NCI-H2081 treated with DMSO at 0.1 percent for 48 hours (cell line): ENCODE measurements around the gene ASPSCR1.

Experiments
- DNase-seq: peaks from one replicate; lab custom pipeline; 2025; lab: John Stamatoyannopoulos, UW

Gene ASPSCR1

GRCh38 chr17:82012640-82013295, 35.3 kb downstream of the ASPSCR1 start:
- DNase-seq = no peak

GRCh38 chr17:82013341-82013740, 35.9 kb downstream of the ASPSCR1 start:
- no peak for DNase-seq

- DNase-seq = no peak
Measured at GRCh38 chr17:82013772-82014321, 36.4 kb downstream of the ASPSCR1 start.

- no peak for DNase-seq
Measured at GRCh38 chr17:82014432-82014831, 37.0 kb downstream of the ASPSCR1 start.

GRCh38 chr17:82014971-82015310, 37.5 kb downstream of the ASPSCR1 start:
- no peak for DNase-seq

GRCh38 chr17:82015311-82015971, 38.0 kb downstream of the ASPSCR1 start:
- DNase-seq = no peak

- no peak for DNase-seq
Measured at GRCh38 chr17:82016061-82016874, 38.8 kb downstream of the ASPSCR1 start.

- no peak for DNase-seq
Measured at GRCh38 chr17:82016875-82017459, 39.5 kb downstream of the ASPSCR1 start.

- DNase-seq = no peak
Measured at GRCh38 chr17:82017612-82018151, 40.3 kb downstream of the ASPSCR1 start.

- DNase-seq = peak; percentile 67
Measured at GRCh38 chr17:82018152-82018988, 40.9 kb downstream of the ASPSCR1 start.

GRCh38 chr17:82018989-82019689, 41.7 kb downstream of the ASPSCR1 start:
- no peak for DNase-seq

- no peak for DNase-seq
Measured at GRCh38 chr17:82019690-82020571, 42.5 kb downstream of the ASPSCR1 start.

- DNase-seq = no peak
Measured at GRCh38 chr17:82020572-82021106, 43.2 kb downstream of the ASPSCR1 start.

GRCh38 chr17:82021107-82021899, 43.9 kb downstream of the ASPSCR1 start:
- no peak for DNase-seq

- no peak for DNase-seq
Measured at GRCh38 chr17:82021900-82022309, 44.5 kb downstream of the ASPSCR1 start.

- no peak for DNase-seq
Measured at GRCh38 chr17:82022310-82022980, 45.0 kb downstream of the ASPSCR1 start, which contains the start of gene CENPX. CENPX (minus strand) TSS chr17:82022878; CDS start chr17:82022861, 17 bp downstream.

GRCh38 chr17:82022981-82023446, 45.6 kb downstream of the ASPSCR1 start, which contains the start of gene LRRC45:
LRRC45 (plus strand) TSS chr17:82023305; CDS start chr17:82023644, 339 bp downstream.
- DNase-seq = peak; percentile 98
